ENCODE data around the gene STAM2.

GRCh38 chr2:152127628-152128027 lies 47.9 kb downstream of the STAM2 start:
- TF ChIP-seq ZNF274 (IDR thresholded peaks at IDR 0.05; ENCODE audit: low read depth, low read length): no peak
- no peak for TF ChIP-seq SUZ12 (IDR thresholded peaks at IDR 0.05; ENCODE audit: extremely low read depth, insufficient read depth, insufficient read length)
- no peak for TF ChIP-seq YY1 (IDR thresholded peaks at IDR 0.05; ENCODE audit: insufficient read depth, insufficient read length)

All from NT2/D1 (cell line).